ENCODE data around the gene DDIT4.

DNA sequence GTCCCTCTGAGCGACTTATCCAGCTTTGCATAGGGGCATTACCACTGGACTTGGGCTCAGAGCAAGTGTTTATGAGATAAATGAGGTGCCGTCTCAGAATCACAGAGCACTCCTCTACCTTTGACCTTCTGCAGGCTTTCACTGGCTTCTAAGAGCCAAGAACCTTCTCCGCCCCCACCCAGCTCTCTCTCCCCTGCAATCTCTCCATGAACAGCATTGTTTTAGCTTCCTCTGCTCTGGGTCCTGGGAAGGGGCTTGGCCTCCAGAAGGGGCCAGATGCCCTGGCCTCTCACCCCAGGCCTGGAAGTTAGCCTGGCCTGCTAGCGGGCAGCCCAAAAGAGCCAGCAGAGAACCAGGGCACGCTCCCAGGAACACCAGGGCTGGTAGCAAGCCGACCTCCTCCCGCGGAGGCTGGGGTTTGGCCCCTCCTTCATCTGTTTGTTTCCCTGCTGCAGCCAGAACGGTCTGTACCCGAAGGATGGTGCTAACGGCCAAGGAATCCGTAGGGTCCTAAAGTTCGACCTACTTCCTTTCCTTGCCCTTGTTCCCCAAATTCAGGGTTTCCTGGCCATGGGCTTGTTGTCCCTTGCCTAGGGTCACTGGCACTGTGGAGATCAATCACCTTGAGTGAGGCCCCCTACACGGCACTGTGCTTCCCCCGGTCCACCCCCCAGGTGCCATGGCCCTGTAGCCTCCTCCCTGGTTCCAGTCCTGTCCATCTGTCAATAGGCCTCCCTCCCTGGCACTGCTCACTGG lies 18.7 kb upstream of the DDIT4 start:
- TF ChIP-seq, protein P1, sequence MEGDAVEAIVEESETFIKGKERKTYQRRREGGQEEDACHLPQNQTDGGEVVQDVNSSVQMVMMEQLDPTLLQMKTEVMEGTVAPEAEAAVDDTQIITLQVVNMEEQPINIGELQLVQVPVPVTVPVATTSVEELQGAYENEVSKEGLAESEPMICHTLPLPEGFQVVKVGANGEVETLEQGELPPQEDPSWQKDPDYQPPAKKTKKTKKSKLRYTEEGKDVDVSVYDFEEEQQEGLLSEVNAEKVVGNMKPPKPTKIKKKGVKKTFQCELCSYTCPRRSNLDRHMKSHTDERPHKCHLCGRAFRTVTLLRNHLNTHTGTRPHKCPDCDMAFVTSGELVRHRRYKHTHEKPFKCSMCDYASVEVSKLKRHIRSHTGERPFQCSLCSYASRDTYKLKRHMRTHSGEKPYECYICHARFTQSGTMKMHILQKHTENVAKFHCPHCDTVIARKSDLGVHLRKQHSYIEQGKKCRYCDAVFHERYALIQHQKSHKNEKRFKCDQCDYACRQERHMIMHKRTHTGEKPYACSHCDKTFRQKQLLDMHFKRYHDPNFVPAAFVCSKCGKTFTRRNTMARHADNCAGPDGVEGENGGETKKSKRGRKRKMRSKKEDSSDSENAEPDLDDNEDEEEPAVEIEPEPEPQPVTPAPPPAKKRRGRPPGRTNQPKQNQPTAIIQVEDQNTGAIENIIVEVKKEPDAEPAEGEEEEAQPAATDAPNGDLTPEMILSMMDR (IDR thresholded peaks at IDR 0.05) = no peak
- no peak for TF ChIP-seq POLR2A (IDR thresholded peaks at IDR 0.05)

All from lower leg skin (tissue), 3 donors.